IMR-90 (cell line): ENCODE measurements around the gene ACCSL. TPM values are rescaled to one million over a fixed set of nuclear protein-coding genes. Genes with fewer than 3 reads are reported as not detected.

ENCODE experiments used
- ATAC-seq: fragments of 200-7000 bp; cut with Tn5 transposase; 2 replicates; pipeline ENCODE4 v1.9.1; 2020; ENCODE audit warnings: low read depth, mild to moderate bottlenecking, moderate library complexity
- BruUV-seq: library from RNA; stranded (reverse); fragments of 400-500 nt; replicated peaks from 2 replicates; lab custom pipeline; 2021; lab: Mats Ljungman, UMichigan
- CTCF ChIA-PET: fragments of 300-600 bp; formaldehyde crosslinking; extraction: SDS; loops from one replicate; lab custom pipeline; 2021; ENCODE audit warnings: antibody characterized with exemption; lab: Yijun Ruan, JAX
- POLR2A ChIA-PET: fragments of 300-600 bp; sonication (Branson Sonifier 250); formaldehyde crosslinking; loops from one replicate; lab custom pipeline; 2022; ENCODE audit warnings: antibody characterized with exemption; ENCODE audit not compliant: unreplicated experiment; lab: Charles Lee
- DNase-seq: peaks from one replicate; pipeline ENCODE4 v3.0.0; 2013
- H2AFZ ChIP-seq: replicated peaks from 2 replicates; pipeline ENCODE3; 2013; ENCODE audit warnings: low read length, mild to moderate bottlenecking; ENCODE audit not compliant: poor library complexity
- H2AK5ac ChIP-seq: 2 replicates; pipeline ENCODE4 v1.6.1; 2013; ENCODE audit warnings: low read depth, low read length, inconsistent platforms
- H2AK9ac ChIP-seq: replicated peaks from 2 replicates; pipeline ENCODE3; 2013; ENCODE audit warnings: mild to moderate bottlenecking, low read depth, low read length, moderate library complexity; ENCODE audit not compliant: poor library complexity
- H2BK120ac ChIP-seq: 2 replicates; pipeline ENCODE4 v1.6.1; 2013; ENCODE audit warnings: low read depth, low read length, inconsistent platforms
- H2BK15ac ChIP-seq: 3 replicates; pipeline ENCODE4 v1.6.1; 2013; ENCODE audit warnings: low read depth, low read length, inconsistent platforms
- H2BK20ac ChIP-seq: 2 replicates; pipeline ENCODE4 v1.6.1; 2013; ENCODE audit warnings: low read depth, mild to moderate bottlenecking, inconsistent platforms, low read length, moderate library complexity
- H2BK5ac ChIP-seq: 2 replicates; pipeline ENCODE4 v1.6.1; 2013; ENCODE audit warnings: mild to moderate bottlenecking, low read depth, low read length, inconsistent platforms; ENCODE audit not compliant: poor library complexity, severe bottlenecking
- H3K14ac ChIP-seq: replicated peaks from 2 replicates; pipeline ENCODE4 v1.6.1; 2013; ENCODE audit warnings: low read depth, low read length, inconsistent platforms
- H3K18ac ChIP-seq: 2 replicates; pipeline ENCODE4 v1.6.1; 2013; ENCODE audit warnings: low read depth, low read length, control low read depth
- H3K23ac ChIP-seq: 2 replicates; pipeline ENCODE4 v1.6.1; 2013; ENCODE audit warnings: low read depth, low read length, inconsistent platforms
- H3K27ac ChIP-seq: 2 replicates; pipeline ENCODE4 v1.5.1; 2013; ENCODE audit warnings: mild to moderate bottlenecking, control low read depth, low read length; ENCODE audit not compliant: insufficient read depth
- H3K27me3 ChIP-seq: 2 replicates; pipeline ENCODE4 v1.6.1; 2013; ENCODE audit warnings: low read length; ENCODE audit not compliant: control insufficient read depth, insufficient read depth
- H3K36me3 ChIP-seq: 2 replicates; pipeline ENCODE4 v1.6.1; 2013; ENCODE audit warnings: low read length, mixed read lengths; ENCODE audit not compliant: control insufficient read depth, insufficient read depth
- H3K4ac ChIP-seq: 2 replicates; pipeline ENCODE4 v1.6.1; 2013; ENCODE audit warnings: low read depth, low read length, inconsistent platforms
- H3K4me1 ChIP-seq: 2 replicates; pipeline ENCODE4 v1.6.1; 2013; ENCODE audit warnings: low read length, mixed read lengths; ENCODE audit not compliant: control insufficient read depth, insufficient read depth
- H3K4me2 ChIP-seq: 2 replicates; pipeline ENCODE4 v1.6.1; 2013; ENCODE audit warnings: low read depth, mild to moderate bottlenecking, control low read depth, low read length, moderate library complexity
- H3K4me3 ChIP-seq: 2 replicates; pipeline ENCODE4 v1.5.1; 2013; ENCODE audit warnings: low read depth, mild to moderate bottlenecking, control low read depth, low read length, moderate library complexity; ENCODE audit not compliant: insufficient read depth
- H3K56ac ChIP-seq: 2 replicates; pipeline ENCODE4 v1.6.1; 2013; ENCODE audit warnings: low read length, inconsistent platforms; ENCODE audit not compliant: insufficient read depth; ENCODE audit errors: extremely low read depth
- H3K79me1 ChIP-seq, 2 experiments: 2 replicates each; pipeline ENCODE4 v1.6.1; 2013; ENCODE audit warnings: low read length in 2 of 2, inconsistent platforms in 1 of 2, low read depth in 1 of 2
- H3K9ac ChIP-seq: 2 replicates; pipeline ENCODE4 v1.6.1; 2013; ENCODE audit warnings: low read depth, low read length, control low read depth
- H3K9me1 ChIP-seq: 2 replicates; pipeline ENCODE4 v1.6.1; 2013; ENCODE audit warnings: low read length, inconsistent platforms; ENCODE audit not compliant: insufficient read depth
- H3K9me3 ChIP-seq: 2 replicates; pipeline ENCODE4 v1.6.1; 2013; ENCODE audit warnings: low read length; ENCODE audit not compliant: control insufficient read depth, insufficient read depth
- H4K20me1 ChIP-seq: 2 replicates; pipeline ENCODE4 v1.6.1; 2013; ENCODE audit warnings: low read length, inconsistent platforms; ENCODE audit not compliant: insufficient read depth
- H4K5ac ChIP-seq: 2 replicates; pipeline ENCODE4 v1.6.1; 2013; ENCODE audit warnings: mild to moderate bottlenecking, low read depth, low read length, control low read depth
- H4K8ac ChIP-seq, 2 experiments: 2 replicates each; pipeline ENCODE4 v1.6.1; 2013; ENCODE audit warnings: low read depth in 2 of 2, low read length in 2 of 2, control low read depth in 1 of 2, inconsistent platforms in 1 of 2
- H4K91ac ChIP-seq: 2 replicates; pipeline ENCODE4 v1.6.1; 2013; ENCODE audit warnings: low read depth, low read length, inconsistent platforms; ENCODE audit not compliant: insufficient read depth
- BHLHE40 ChIP-seq: fragments of 150-350 bp; IDR thresholded peaks from 2 replicates; pipeline ENCODE4 v1.6.1; 2016; ENCODE audit warnings: mild to moderate bottlenecking, low read depth, low read length
- CEBPB ChIP-seq: IDR thresholded peaks from 2 replicates; pipeline ENCODE4 v1.6.1; 2012; ENCODE audit warnings: low read depth, low read length, improper control_type of control experiment
- CHD1 ChIP-seq: IDR thresholded peaks from 2 replicates; pipeline ENCODE4 v1.6.1; 2012; ENCODE audit warnings: low read depth, low read length, improper control_type of control experiment
- ELK1 ChIP-seq: fragments of 150-350 bp; IDR thresholded peaks from 2 replicates; pipeline ENCODE4 v1.6.1; 2016; ENCODE audit warnings: low read depth, mild to moderate bottlenecking, low read length, moderate library complexity, borderline replicate concordance
- FOS ChIP-seq: fragments of 150-350 bp; IDR thresholded peaks from 2 replicates; pipeline ENCODE4 v1.6.1; 2016; ENCODE audit warnings: low read depth, low read length
- MAFK ChIP-seq: IDR thresholded peaks from 2 replicates; pipeline ENCODE4 v1.6.1; 2012; ENCODE audit warnings: low read depth, low read length, improper control_type of control experiment
- MAZ ChIP-seq: IDR thresholded peaks from 2 replicates; pipeline ENCODE4 v1.6.1; 2012; ENCODE audit warnings: low read depth, mild to moderate bottlenecking, low read length, improper control_type of control experiment, moderate library complexity, borderline replicate concordance
- MXI1 ChIP-seq: IDR thresholded peaks from 2 replicates; pipeline ENCODE4 v1.6.1; 2012; ENCODE audit warnings: low read depth, mild to moderate bottlenecking, low read length, moderate library complexity, borderline replicate concordance
- NFE2L2 ChIP-seq: fragments of 150-350 bp; IDR thresholded peaks from 2 replicates; pipeline ENCODE4 v1.6.1; 2016; ENCODE audit warnings: low read depth, mild to moderate bottlenecking, low read length
- POLR2A ChIP-seq: IDR thresholded peaks from 2 replicates; pipeline ENCODE4 v1.6.1; 2012; ENCODE audit warnings: mild to moderate bottlenecking, low read depth, low read length
- RAD21 ChIP-seq: IDR thresholded peaks from 2 replicates; pipeline ENCODE4 v1.6.1; 2012; ENCODE audit warnings: low read length, improper control_type of control experiment
- RCOR1 ChIP-seq: IDR thresholded peaks from 2 replicates; pipeline ENCODE4 v1.6.1; 2012; ENCODE audit warnings: mild to moderate bottlenecking, low read length, improper control_type of control experiment; ENCODE audit not compliant: insufficient replicate concordance
- RFX5 ChIP-seq: IDR thresholded peaks from 2 replicates; pipeline ENCODE4 v1.8.0; 2012; ENCODE audit warnings: low read depth, mild to moderate bottlenecking, low read length, moderate library complexity
- SMC3 ChIP-seq: fragments of 150-350 bp; IDR thresholded peaks from 2 replicates; pipeline ENCODE4 v1.6.1; 2016; ENCODE audit warnings: low read depth, mild to moderate bottlenecking, antibody characterized with exemption, low read length, moderate library complexity
- USF2 ChIP-seq: fragments of 150-350 bp; IDR thresholded peaks from 2 replicates; pipeline ENCODE4 v1.6.1; 2017; ENCODE audit warnings: mild to moderate bottlenecking, antibody characterized with exemption, low read length, low read depth
- WGBS, 2 experiments: methylation state at CpG; one replicate each; pipeline versions ENCODE4 v1.1.5 to v1.1.7; 2013; ENCODE audit warnings: missing lambda C conversion rate in 2 of 2; ENCODE audit not compliant: insufficient read length in 1 of 2; ENCODE audit errors: extremely low coverage in 2 of 2; 5-methylcytosine and 5-hydroxymethylcytosine counted together
- dilution Hi-C: fragments of 300-500 bp; cut with HindIII; formaldehyde crosslinking; loops from one replicate; pipeline ENCODE4 v1.14.3; 2018; ENCODE audit warnings: low sequenced_read_pairs; ENCODE audit not compliant: unreplicated experiment
- in situ Hi-C: fragments of 300-500 bp; cut with MboI; formaldehyde crosslinking; loops from 3 replicates; pipeline ENCODE4 v1.14.3; 2019; ENCODE audit warnings: low sequenced_read_pairs, inconsistent platforms, mixed read lengths
- intact Hi-C: fragments of 100-400 bp; cut with micrococcal nuclease; formaldehyde crosslinking; loops from 2 replicates; pipeline ENCODE4 v1.10.0; 2022
- polyA plus RNA-seq, 3 experiments: library from polyadenylated mRNA; depleted of rRNA; stranded (reverse); fragments of >200 nt; gene quantifications; 2 replicates each; pipeline ENCODE4 v1.2.3, GENCODE V29; 2012; ENCODE audit warnings: low replicate concordance in 1 of 3
- total RNA-seq: library from RNA; depleted of rRNA; stranded (reverse); fragments of >200 nt; gene quantifications from 2 replicates; pipeline ENCODE4 v1.2.3, GENCODE V29; 2012
- TF ChIP-seq, protein P1 (sequence below): conservative IDR thresholded peaks from 2 replicates; pipeline ENCODE4 v1.5.1; 2012; ENCODE audit warnings: mild to moderate bottlenecking, low read depth, low read length, improper control_type of control experiment

ACCSL gene
- total and polyA plus RNA-seq, 2 of the 4 experiments (the other 2 are of a cell fraction), result not detected

GRCh38 chr11:44037658-44037998 is 10.2 kb upstream of the ACCSL start:
- H4K20me1 ChIP-seq, result no peaks in the 10 kb centered on the region
- H2AK9ac ChIP-seq, result no peak overlapping the region
- H2AK5ac ChIP-seq, result no peak overlapping the region
- H3K79me1 ChIP-seq, result no peaks in the 10 kb centered on the region
- TF ChIP-seq ELK1 (no peak), POLR2A (no peak), MAFK (no peak), BHLHE40 (no peak), SMC3 (no peak), MXI1 (no peak), CHD1 (no peak), RCOR1 (no peak), NFE2L2 (no peak), RFX5 (no peak), RAD21 (no peak), CEBPB (no peak), MAZ (no peak), USF2 (no peak), FOS (no peak)
- TF ChIP-seq, protein P1, sequence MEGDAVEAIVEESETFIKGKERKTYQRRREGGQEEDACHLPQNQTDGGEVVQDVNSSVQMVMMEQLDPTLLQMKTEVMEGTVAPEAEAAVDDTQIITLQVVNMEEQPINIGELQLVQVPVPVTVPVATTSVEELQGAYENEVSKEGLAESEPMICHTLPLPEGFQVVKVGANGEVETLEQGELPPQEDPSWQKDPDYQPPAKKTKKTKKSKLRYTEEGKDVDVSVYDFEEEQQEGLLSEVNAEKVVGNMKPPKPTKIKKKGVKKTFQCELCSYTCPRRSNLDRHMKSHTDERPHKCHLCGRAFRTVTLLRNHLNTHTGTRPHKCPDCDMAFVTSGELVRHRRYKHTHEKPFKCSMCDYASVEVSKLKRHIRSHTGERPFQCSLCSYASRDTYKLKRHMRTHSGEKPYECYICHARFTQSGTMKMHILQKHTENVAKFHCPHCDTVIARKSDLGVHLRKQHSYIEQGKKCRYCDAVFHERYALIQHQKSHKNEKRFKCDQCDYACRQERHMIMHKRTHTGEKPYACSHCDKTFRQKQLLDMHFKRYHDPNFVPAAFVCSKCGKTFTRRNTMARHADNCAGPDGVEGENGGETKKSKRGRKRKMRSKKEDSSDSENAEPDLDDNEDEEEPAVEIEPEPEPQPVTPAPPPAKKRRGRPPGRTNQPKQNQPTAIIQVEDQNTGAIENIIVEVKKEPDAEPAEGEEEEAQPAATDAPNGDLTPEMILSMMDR, result no peak
- in situ Hi-C loops, result no loop called here
- no peak overlapping the region for H3K14ac ChIP-seq
- no peak overlapping the region for H3K4ac ChIP-seq
- no peak overlapping the region for H3K23ac ChIP-seq
- H2BK5ac ChIP-seq, result no peak overlapping the region
- no peak overlapping the region for H3K27ac ChIP-seq
- dilution Hi-C loops, result loop anchor here (25.0 kb wide), 1 partner anchor 125 kb away; no protein-coding TSS in a partner anchor
- ATAC-seq (no peak; the same call in 1 of the 2 replicates), DNase-seq (no peak)
- no CpG with 5 or more reads among the region's 2 CpGs for WGBS, 2 experiments
- H2AFZ ChIP-seq, result no peak overlapping the region
- 0 out of 2 replicates have a peak, but pooled peaks cover 1% of the 10 kb centered on the region for H3K4me1 ChIP-seq
- POLR2A ChIA-PET, result no interaction called here
- no peak overlapping the region for H4K5ac ChIP-seq
- H3K9me1 ChIP-seq, result no peaks in the 10 kb centered on the region
- H2BK20ac ChIP-seq, result no peak overlapping the region
- H3K36me3 ChIP-seq, result no peaks in the 10 kb centered on the region
- H3K4me3 ChIP-seq, result no peak overlapping the region
- intact Hi-C loops, result loop anchor here (1.0 to 2.0 kb wide), 2 partner anchors 93 to 147 kb away; no protein-coding TSS in a partner anchor
- H3K27me3 ChIP-seq, result peaks cover 14% of the 10 kb centered on the region
- CTCF ChIA-PET, result interaction anchor here (0.6 to 1.6 kb wide), 3 partner anchors 132 to 153 kb away, joined by 3 to 8 read pairs (median 3); no protein-coding TSS in a partner anchor
- H3K18ac ChIP-seq, result no peak overlapping the region
- H3K9ac ChIP-seq, result no peak overlapping the region
- H4K8ac ChIP-seq, result no peak overlapping the region
- no peaks in the 10 kb centered on the region for H3K9me3 ChIP-seq
- H2BK120ac ChIP-seq, result no peak overlapping the region
- no TSS peak for BruUV-seq
- H2BK15ac ChIP-seq, result no peak overlapping the region
- H3K56ac ChIP-seq, result no peak overlapping the region
- no peak overlapping the region for H3K4me2 ChIP-seq
- no peak overlapping the region for H4K91ac ChIP-seq
